HG03196 (cell line): ENCODE measurements around the gene KNDC1.

Source experiments
- ATAC-seq: cut with Tn5 transposase; IDR thresholded peaks from one replicate; pipeline ENCODE4 v1.9.1; 2021; ENCODE audit not compliant: unreplicated experiment

Gene KNDC1

GRCh38 chr10:133187906-133188681 is 28.1 kb downstream of the KNDC1 start:
- ATAC-seq, result no peak

DNA sequence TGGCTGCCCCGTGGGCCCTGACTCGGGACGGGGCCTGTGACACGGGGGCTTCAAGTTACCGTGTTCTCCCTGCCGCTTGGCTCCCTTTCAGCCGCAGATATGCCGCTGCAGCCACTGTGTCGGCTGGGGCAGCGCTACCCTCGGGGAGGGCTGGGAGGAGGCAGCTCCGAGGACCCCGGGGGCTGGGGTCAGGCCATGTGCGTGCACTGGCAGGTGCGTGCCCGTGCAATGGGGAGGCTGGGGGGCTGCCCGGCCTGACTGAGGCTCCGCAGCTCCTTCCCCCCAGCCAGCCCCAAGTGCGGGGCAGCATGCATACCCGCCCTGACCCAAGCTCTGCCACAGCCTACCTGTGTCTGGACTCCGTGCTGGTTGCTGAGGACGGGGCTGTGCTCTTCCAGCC is 29.2 kb downstream of the KNDC1 start:
- ATAC-seq, result no peak

DNA sequence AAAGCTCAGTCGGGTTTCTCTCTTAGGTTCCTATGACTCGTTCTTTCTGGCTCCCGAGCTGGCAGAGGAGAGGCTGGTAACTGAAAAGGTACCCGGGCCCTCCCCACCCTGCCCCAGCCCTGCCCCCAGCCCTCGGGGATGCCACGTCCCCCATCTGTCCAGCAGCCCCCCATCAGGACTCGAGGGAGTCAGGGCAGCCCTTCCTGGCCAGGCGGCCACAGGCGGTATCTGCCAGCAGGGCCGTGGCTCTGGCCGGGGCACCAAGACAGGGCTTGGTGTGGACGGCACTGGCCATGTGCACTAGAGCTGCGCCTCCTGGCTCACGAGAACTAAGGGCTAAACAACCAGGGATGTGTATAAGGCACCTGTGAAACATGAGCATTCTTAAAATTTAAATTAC is 29.7 kb downstream of the KNDC1 start:
- ATAC-seq, result no peak

DNA sequence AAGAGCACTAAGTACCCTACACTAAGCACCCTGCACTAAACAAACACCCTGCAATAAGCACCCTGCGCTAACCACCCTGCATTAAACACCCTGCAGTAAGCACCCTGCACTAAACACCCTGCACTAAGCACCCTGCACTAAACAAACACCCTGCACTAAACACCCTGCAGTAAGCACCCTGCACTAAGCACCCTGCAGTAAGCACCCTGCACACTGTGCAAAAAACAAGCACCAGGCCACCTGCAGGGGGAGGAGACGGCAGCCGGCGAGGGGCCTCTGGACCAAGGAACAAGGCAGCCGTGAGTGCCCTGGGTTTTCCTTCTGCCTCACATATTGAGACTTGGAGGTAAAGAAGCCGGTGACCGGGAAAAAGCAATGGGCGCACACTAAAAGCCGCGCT is 30.2 kb downstream of the KNDC1 start:
- no peak for ATAC-seq

DNA sequence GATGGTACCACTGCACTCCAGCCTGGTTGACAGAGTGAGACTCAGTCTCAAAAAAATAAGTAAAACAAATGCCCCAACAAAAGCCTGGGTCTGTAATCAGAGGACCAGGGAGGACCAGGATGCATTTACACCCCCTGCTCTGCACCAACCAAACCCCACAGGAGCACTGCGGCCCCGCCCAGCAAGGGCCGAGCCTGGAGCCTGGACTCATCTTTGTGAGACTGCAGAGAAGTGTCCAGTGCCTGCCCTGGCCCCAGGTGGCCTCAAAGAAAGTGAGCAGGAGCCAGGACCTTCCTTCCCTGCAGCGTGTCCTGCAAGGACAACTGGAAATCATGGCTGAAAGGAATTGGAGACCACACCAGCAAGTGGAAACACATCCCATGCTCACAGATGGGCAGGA is 31.6 kb downstream of the KNDC1 start:
- ATAC-seq, result no peak

- ATAC-seq, result no peak
Measured at GRCh38 chr10:133194151-133194550, 34.1 kb downstream of the KNDC1 start.

- ATAC-seq, result no peak
Measured at GRCh38 chr10:133195096-133195495, 35.1 kb downstream of the KNDC1 start.

DNA sequence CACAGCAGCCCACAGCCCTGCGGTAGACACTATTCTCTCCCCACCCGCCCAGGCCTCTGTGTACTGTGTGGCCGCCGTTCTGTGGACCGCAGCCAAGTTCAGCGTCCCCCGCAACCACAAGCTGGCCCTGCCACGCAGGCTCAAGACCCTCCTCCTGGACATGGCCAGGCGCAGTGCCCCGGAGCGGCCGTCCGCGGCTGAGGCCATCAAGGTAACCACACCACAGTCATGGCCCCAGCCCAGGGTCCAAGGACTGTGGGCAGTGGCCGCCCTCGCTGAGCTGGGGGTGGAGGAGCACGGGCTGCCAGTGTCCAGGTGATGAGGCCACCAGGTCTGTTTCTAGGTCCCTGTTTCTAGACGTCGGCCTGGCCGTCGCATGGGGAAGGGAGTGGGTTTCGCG is 35.6 kb downstream of the KNDC1 start:
- ATAC-seq, result no peak

DNA sequence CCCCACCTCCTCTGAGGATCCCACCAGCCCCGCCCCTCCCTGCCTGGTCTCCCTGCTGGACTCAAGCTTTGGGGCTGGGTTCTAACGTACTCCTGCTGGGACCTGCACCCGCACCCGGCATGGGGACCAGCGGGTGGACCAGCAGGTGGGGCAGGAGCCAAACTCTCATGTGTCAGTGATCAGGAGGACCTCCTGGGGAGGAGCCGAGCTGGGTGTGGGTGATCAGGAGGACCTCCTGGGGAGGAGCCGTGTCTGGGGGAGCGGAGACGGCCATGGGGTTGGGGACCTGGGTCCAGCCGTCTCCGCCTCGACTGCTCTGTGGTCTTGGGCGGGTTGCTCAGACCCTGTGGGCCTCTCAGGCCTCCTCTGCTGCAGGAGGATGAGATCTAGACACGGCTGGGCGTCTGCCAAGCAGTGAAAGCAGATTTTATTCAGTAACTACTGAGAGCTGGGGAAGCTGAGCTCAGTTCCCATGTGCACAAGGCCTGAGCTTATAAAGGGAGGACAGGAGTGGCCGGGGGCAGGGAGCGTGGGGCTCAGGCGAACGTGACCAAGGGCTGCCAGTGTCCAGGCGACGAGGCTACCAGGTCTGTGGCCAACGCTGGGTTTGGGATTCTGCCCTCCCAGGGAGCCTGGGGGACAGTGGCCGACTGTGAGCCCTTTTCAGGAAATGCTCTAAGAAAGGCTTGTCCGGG is 36.3 kb downstream of the KNDC1 start:
- no peak for ATAC-seq

DNA sequence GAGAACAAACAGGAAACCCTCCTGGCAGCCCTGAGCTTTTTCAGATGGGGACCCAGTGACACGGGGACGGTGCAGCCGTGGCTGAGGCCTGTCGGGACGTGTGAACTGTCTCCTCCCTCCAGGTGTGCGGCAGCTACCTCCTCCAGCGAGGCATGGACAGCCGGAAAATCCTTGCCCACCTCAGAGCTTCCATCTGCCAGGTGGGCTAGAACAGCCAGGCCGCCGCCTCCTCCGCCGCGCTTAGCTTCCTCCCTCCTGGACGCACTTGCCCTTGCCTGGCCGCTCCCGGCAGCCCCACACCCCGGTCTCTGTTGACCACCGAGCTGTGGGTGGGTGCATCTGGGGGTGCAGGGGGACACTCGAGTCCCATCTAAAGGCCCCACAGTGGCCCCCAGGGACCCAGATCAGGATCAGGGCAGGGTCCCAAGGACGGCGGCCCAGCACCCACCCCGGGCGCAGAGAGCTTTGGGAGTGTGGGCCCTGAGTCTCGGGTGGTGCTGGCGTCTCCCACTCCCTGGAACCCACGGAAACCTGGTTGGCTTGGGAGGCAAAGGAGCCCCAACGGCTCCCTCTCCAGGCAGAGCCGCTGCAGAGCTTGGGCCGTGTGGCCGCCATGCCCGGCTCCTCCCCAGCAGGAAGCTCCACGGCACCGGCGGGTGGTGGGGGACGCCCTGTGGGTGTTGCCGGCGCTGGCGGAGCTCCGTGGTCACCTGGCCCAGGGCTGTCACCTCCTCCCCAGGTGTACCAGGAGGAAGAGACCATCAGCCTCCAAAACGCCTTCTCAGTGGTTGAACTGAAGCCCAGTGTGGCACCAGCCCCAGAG is 37.1 kb downstream of the KNDC1 start:
- ATAC-seq, result no peak

- no peak for ATAC-seq
Measured at GRCh38 chr10:133197786-133198185, 37.8 kb downstream of the KNDC1 start.

- no peak for ATAC-seq
Measured at GRCh38 chr10:133198206-133198605, 38.2 kb downstream of the KNDC1 start.

GRCh38 chr10:133198621-133199487 is 38.8 kb downstream of the KNDC1 start:
- ATAC-seq, result no peak

DNA sequence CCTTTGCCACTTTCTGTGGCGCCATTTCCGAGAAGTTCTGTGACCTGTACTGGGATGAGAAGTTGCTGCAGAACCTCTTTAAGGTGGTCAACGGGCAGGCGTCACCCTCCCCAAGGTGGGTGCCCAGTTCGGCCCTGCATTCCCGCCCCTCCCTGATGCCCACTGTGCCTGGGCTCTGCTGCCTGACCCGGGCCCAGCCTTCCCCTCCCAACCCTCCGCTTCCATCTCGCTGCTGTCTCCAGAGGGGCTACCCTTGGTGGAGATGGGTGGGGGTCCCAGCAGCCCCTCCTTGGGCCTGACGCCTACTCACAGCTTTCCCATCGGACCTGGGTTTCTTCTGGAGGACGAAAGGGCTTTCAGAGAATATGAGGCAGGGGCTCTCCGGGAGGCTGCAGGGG is 39.5 kb downstream of the KNDC1 start:
- ATAC-seq, result no peak

DNA sequence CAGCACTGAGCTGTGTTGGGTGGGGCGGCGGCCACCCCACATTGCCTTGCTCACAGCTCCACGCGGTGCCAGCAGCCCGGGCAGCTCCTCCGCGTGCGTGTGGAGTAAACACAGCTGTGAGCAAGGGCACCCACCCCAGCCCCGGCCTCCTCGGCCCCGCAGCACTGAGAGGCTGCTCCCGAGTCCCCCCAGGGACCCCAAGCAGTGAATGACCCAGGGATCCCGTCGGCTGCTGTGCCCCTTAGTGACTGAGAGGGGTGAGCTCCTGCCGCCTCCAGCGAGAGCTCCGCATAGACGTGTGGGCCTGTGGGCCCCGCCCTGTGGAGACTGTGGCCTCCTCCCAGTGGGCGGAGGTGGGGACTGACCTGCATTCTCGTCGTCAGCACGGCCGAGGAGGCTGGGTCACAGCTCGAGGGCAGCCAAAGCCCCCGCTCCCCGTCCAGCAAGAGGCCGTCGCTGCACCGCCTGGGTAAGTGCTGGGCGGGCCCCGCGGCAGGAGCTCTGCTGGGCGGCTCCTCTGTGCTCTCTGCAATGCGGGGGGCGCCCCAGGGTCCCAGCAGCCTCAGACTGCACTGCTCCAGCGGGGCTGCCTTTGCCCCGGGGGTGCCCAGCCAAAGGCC is 40.1 kb downstream of the KNDC1 start:
- no peak for ATAC-seq

- ATAC-seq, result no peak
Measured at GRCh38 chr10:133200621-133201031, 40.6 kb downstream of the KNDC1 start.

DNA sequence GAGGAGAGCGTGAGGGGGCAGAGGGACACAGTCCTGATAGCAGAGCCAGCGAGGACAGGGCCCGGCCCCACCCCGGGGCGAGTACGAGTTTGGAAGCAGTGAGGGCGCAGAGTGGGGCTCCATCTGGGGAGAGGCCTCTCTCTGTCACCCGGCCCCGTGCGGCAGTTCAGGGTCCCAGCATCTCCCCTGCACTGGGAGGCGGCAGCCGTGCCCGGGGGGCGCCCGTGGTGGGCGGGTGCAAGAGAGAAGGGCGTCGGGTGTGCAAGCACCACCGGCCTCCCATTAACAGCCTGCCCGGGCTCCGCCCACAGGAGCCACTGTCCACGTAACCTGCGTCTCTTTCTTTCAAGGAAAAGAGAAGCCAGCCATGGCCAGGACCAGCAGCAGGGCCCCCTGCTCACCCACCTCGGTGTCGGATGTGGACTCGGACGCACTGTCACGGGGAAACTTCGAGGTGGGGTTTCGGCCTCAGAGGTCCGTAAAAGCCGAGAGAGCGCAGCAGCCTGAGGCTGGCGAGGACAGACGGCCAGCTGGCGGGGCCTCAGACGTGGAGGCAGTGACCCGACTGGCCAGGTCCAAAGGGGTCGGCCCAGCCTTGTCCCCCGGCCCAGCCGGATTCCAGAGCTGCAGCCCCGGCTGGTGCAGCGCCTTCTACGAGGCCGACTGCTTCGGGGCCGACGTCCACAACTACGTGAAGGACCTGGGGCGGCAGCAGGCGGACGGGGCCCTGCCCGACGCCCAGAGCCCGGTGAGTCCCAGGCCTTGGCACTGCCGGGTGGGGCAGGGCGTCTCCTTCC is 41.3 kb downstream of the KNDC1 start:
- no peak for ATAC-seq

GRCh38 chr10:133201948-133202725 is 42.1 kb downstream of the KNDC1 start:
- ATAC-seq, result no peak
